Type B pancreatic cell (in vitro differentiated cells): ENCODE results near the gene SNRNP200. TPM values are rescaled to one million over a fixed set of nuclear protein-coding genes. Genes with fewer than 3 reads are reported as not detected.

Experiments used
- DNase-seq: peaks from one replicate; pipeline ENCODE4 v3.0.0; 2021; ENCODE audit warnings: mixed read lengths; ENCODE audit not compliant: unreplicated experiment; ENCODE audit errors: extremely low spot score
- H3K27ac Mint-ChIP-seq: 2 replicates; pipeline ENCODE4 v1.8.0; 2021; ENCODE audit warnings: mild to moderate bottlenecking, mixed read lengths
- H3K27me3 Mint-ChIP-seq: 2 replicates; pipeline ENCODE4 v1.8.0; 2021; ENCODE audit warnings: mixed read lengths
- H3K36me3 Mint-ChIP-seq: 2 replicates; pipeline ENCODE4 v1.8.0; 2021; ENCODE audit warnings: mixed read lengths
- H3K4me1 Mint-ChIP-seq: one replicate; pipeline ENCODE4 v1.8.0; 2021; ENCODE audit warnings: mixed read lengths; ENCODE audit not compliant: unreplicated experiment
- H3K4me3 Mint-ChIP-seq: 2 replicates; pipeline ENCODE4 v1.8.0; 2021; ENCODE audit warnings: mild to moderate bottlenecking, mixed read lengths
- H3K9me3 Mint-ChIP-seq: 2 replicates; pipeline ENCODE4 v1.8.0; 2021; ENCODE audit warnings: mixed read lengths
- total RNA-seq: library from RNA; stranded (reverse); gene quantifications from 2 replicates; pipeline ENCODE4 v1.2.1, GENCODE V29; 2021; ENCODE audit warnings: low replicate concordance
- TF ChIP-seq, protein P1 (sequence below): fragments of 200-600 bp; sonication (generic); conservative IDR thresholded peaks from 2 replicates; pipeline ENCODE4 v1.5.0; 2021; ENCODE audit warnings: antibody characterized with exemption, mild to moderate bottlenecking

Gene SNRNP200
- total RNA-seq, 1 donor from 2014 or later: 184 TPM

DNA sequence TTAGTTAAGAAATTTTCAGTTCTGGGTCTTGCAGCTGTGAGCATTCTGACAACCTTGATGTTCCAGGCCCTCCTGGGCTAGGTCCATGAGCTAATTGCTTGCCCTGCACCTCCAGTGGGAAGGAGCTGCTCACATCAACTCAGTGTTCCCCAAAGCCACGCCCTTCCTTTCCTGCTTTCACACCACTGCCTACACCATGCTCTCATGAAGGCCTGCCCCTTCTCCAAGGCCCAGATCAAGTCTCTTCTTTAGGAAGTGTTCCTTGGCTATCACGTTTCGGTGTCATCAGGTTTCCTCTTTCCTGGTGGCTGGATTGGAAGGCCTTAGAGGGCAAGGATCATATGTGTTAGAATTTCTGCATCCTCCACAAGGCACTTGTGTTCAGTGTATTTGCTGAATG is 58.3 kb downstream of the SNRNP200 start:
- DNase-seq: no peak
- Mint-ChIP-seq H3K4me3 (no peak overlapping the region), H3K27ac (no peak overlapping the region), H3K9me3 (no peaks in the 10 kb centered on the region), H3K36me3 (peaks cover 1% of the 10 kb centered on the region), H3K4me1 (peaks cover 29% of the 10 kb centered on the region), H3K27me3 (no peaks in the 10 kb centered on the region)
- TF ChIP-seq, protein P1, sequence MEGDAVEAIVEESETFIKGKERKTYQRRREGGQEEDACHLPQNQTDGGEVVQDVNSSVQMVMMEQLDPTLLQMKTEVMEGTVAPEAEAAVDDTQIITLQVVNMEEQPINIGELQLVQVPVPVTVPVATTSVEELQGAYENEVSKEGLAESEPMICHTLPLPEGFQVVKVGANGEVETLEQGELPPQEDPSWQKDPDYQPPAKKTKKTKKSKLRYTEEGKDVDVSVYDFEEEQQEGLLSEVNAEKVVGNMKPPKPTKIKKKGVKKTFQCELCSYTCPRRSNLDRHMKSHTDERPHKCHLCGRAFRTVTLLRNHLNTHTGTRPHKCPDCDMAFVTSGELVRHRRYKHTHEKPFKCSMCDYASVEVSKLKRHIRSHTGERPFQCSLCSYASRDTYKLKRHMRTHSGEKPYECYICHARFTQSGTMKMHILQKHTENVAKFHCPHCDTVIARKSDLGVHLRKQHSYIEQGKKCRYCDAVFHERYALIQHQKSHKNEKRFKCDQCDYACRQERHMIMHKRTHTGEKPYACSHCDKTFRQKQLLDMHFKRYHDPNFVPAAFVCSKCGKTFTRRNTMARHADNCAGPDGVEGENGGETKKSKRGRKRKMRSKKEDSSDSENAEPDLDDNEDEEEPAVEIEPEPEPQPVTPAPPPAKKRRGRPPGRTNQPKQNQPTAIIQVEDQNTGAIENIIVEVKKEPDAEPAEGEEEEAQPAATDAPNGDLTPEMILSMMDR: no peak

DNA sequence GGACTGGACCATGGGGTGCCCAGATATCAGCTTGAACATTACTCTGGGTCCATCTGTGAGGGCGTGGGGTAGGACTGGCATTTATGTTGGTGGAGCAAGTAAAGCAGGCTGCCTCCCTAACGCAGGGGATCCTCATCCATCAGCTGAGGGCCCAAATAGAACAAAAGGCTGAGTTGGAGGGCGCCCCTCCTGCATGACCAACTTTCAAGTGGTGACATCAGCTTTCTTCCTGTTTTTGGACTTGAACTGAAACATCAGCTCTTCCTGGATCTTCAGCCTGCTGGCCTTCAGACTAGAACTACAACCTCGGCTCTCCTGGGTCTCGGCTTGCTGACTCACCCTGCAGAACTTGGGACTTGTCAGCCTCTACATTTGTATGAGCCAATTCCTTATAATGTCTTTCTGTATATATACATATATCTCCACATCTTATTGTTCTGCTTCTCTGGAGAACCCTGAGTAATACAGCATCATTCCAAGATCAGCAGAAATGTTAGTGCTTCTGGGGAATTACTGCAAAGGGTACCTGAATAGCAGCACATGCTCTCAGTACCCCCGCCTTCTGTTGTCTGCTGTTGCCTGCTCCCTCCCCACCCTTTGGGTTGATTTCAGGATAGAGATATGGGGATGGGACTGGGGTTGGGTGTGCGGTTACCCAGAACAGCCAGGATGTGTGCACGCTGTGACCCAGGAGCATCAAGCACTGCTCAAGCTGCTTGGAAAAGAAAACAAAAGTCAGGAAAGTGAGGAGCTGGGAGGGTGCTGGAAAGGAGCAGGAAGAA is 59.5 kb downstream of the SNRNP200 start:
- Mint-ChIP-seq H3K27me3 (no peaks in the 10 kb centered on the region), H3K27ac (no peak overlapping the region)

DNA sequence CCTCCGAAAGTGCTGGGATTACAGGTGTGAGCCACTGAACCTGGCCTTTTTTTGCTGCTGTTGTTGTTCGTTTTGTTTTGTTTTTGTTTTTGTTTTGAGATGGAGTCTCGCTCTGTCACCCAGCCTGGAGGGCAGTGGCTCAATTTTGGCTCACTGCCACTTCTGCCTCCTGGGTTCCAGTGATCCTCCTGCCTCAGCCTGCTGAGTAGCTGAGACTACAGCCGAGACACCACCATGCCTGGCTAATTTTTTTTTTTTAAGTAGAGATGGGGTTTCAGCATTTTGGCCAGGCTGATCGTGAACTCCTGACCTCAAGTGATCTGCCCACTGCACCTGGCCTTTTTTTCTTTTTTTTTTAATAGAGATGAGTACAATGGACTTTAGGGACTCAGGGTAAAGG is 61.5 kb downstream of the SNRNP200 start:
- H3K9me3 Mint-ChIP-seq: no peaks in the 10 kb centered on the region
- TF ChIP-seq, protein P1: no peak
- no peak overlapping the region for H3K27ac Mint-ChIP-seq
- no peaks in the 10 kb centered on the region for H3K27me3 Mint-ChIP-seq
- H3K4me3 Mint-ChIP-seq: no peak overlapping the region
- DNase-seq: no peak
- no peaks in the 10 kb centered on the region for H3K36me3 Mint-ChIP-seq
- peaks cover 10% of the 10 kb centered on the region for H3K4me1 Mint-ChIP-seq

More for the DNA sequence above, 59.5 kb downstream of the SNRNP200 start:
- H3K4me3 Mint-ChIP-seq: no peak overlapping the region
- peaks cover 22% of the 10 kb centered on the region for H3K4me1 Mint-ChIP-seq
- no peak for DNase-seq
- no peaks in the 10 kb centered on the region for H3K9me3 Mint-ChIP-seq
- no peaks in the 10 kb centered on the region for H3K36me3 Mint-ChIP-seq
- TF ChIP-seq, protein P1: no peak

DNA sequence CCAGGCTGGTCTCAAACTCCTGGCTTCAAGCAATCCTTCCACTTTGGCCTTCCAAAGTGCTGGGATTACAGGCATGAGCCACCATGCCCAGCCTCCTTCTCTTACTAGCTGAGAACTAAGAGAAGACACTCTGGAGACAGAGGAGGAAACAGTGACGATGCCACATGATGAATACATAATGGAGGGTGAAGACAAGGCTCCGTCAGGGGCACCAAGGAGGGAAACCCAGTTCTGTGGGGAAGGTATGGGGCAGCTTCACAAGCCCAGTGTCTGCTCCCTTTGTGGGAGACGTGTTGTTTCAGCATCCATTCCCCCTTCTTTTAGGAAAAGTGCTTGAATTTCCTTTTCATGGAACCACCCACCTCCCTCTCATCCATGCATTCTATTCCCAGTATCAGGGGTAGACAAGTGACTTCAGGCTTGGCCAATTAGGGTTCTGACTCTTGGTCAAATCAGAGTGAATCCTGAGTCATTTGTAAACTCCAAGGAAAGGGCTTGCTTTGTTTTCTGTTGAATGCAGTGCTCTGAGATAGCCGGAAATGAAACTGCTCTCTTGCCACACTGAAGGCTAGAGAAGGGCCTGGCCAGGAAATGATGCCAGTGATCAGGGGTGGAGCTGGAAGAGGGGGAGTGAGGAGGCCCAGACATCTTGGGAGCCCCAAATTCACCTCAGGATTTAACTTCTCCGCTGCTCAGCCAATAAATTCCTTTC is 63.3 kb downstream of the SNRNP200 start:
- no peak overlapping the region for H3K4me3 Mint-ChIP-seq
- no peaks in the 10 kb centered on the region for H3K27me3 Mint-ChIP-seq
- H3K4me1 Mint-ChIP-seq: peaks cover 3% of the 10 kb centered on the region
- H3K9me3 Mint-ChIP-seq: no peaks in the 10 kb centered on the region
- no peak overlapping the region for H3K27ac Mint-ChIP-seq
- DNase-seq: no peak
- TF ChIP-seq, protein P1: no peak
- peaks cover 2% of the 10 kb centered on the region for H3K36me3 Mint-ChIP-seq

DNA sequence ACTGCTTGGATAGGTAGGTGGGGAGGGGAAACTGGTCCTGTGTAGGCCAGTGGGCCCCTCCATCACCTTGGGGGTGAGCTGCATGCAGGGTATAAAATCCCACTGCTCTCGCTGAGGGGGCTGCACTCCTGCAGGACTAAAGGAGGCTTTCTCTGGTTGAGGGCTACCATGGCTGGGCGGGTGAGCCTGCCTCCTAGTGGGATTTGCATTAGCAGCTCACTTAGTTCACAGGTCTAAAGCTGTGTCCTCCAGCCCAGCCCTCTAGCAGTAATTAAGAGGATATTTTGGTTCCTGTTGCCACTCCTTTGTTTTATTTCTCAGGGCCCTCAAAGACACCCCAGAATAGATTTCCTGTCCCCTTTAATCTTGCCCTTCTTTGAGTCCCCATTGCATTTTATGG is 64.1 kb downstream of the SNRNP200 start:
- Mint-ChIP-seq H3K4me1 (no peaks in the 10 kb centered on the region), H3K4me3 (no peak overlapping the region), H3K36me3 (peaks cover 4% of the 10 kb centered on the region), H3K27ac (no peak overlapping the region), H3K9me3 (no peaks in the 10 kb centered on the region), H3K27me3 (no peaks in the 10 kb centered on the region)
- TF ChIP-seq, protein P1: no peak
- no peak for DNase-seq
